Muscle layer of duodenum (tissue), 2 donors: Measurements from ENCODE around the gene ZNF521.

Source experiments
- H3K27ac ChIP-seq: one replicate; pipeline ENCODE4 v1.7.0; 2013; ENCODE audit warnings: mild to moderate bottlenecking, low read length
- H3K27me3 ChIP-seq: one replicate; pipeline ENCODE4 v1.7.0; 2013; ENCODE audit warnings: low read depth, mild to moderate bottlenecking, control low read depth, low read length
- H3K36me3 ChIP-seq, 2 donors: one replicate each; pipeline ENCODE4 v1.7.0; 2013; ENCODE audit warnings: low read length in 2 of 2, control low read depth in 1 of 2, mild to moderate bottlenecking in 1 of 2; ENCODE audit not compliant: insufficient read depth in 2 of 2, control insufficient read depth in 1 of 2
- H3K4me1 ChIP-seq, 2 donors: one replicate each; pipeline ENCODE4 v1.7.0; 2013; ENCODE audit warnings: low read length in 2 of 2, mild to moderate bottlenecking in 2 of 2, control low read depth in 1 of 2, moderate library complexity in 1 of 2; ENCODE audit not compliant: insufficient read depth in 2 of 2, control insufficient read depth in 1 of 2
- H3K4me3 ChIP-seq, 2 donors: one replicate each; pipeline ENCODE4 v1.7.0; 2013; ENCODE audit warnings: low read length in 2 of 2, low read depth in 1 of 2, mild to moderate bottlenecking in 1 of 2
- H3K9me3 ChIP-seq, 2 donors: one replicate each; pipeline ENCODE4 v1.7.0; 2013; ENCODE audit warnings: low read length in 2 of 2, control low read depth in 1 of 2, mild to moderate bottlenecking in 1 of 2; ENCODE audit not compliant: control insufficient read depth in 1 of 2
- donor health status: healthy.

Gene ZNF521

GRCh38 chr18:25244924-25245698 is 106.9 kb downstream of the ZNF521 start:
- Histone ChIP-seq H3K4me3 (no peak overlapping the region), H3K36me3 (no peaks in the 10 kb centered on the region)

GRCh38 chr18:25244170-25244569 is 107.8 kb downstream of the ZNF521 start:
- H3K27ac ChIP-seq = no peak overlapping the region
- no peaks in the 10 kb centered on the region for H3K27me3 ChIP-seq
- H3K4me1 ChIP-seq = no peaks in the 10 kb centered on the region
- H3K4me3 ChIP-seq = no peak overlapping the region
- H3K9me3 ChIP-seq = no peaks in the 10 kb centered on the region
- no peaks in the 10 kb centered on the region for H3K36me3 ChIP-seq

More at GRCh38 chr18:25244924-25245698, 106.9 kb downstream of the ZNF521 start:
- Histone ChIP-seq H3K27me3 (no peaks in the 10 kb centered on the region), H3K27ac (no peak overlapping the region), H3K9me3 (no peaks in the 10 kb centered on the region), H3K4me1 (peaks cover 0 to 3% of the 10 kb centered on the region in 2 donors)

DNA sequence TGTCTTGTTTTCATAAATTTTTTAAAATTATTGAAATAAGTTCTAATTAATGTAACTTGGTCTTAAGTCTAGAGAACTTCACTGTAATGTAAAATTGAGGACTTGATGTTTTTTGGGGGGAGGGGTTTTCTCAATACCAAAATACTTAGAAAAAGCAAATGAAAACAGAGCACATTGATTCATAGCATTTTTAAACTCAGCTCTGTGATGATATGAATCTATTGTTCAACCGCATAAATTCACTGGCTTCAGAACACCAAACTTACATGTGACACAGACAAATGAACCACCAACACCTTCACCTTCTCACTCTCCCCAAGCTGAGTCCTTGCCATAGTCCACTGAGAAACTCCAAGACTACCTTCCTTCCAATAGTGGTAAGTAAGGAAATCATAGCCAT is 108.2 kb downstream of the ZNF521 start:
- no peak overlapping the region for H3K27ac ChIP-seq
- H3K4me1 ChIP-seq = no peaks in the 10 kb centered on the region
- H3K27me3 ChIP-seq = no peaks in the 10 kb centered on the region
- no peaks in the 10 kb centered on the region for H3K36me3 ChIP-seq
- no peaks in the 10 kb centered on the region for H3K9me3 ChIP-seq
- no peak overlapping the region for H3K4me3 ChIP-seq

DNA sequence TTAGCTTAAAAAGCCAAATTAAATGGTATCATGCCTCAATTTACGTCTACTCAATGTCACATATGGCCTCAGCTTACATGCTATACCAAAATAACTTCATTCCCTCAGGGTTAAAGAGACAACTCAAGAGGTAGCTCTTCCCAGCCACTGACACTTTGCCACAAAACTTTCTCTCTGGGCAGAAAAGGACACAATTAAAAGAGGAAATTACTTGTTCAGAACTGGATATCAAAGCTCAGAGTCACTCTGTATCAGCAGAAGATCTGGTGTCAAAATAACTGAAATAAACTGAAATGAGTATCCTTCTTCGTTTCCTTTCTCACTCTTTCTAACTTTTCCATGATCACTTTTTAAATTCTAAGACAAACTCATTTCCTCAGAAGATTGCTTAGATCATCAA is 108.7 kb downstream of the ZNF521 start:
- no peaks in the 10 kb centered on the region for H3K27me3 ChIP-seq
- H3K4me3 ChIP-seq = no peak overlapping the region
- H3K4me1 ChIP-seq = no peaks in the 10 kb centered on the region
- no peak overlapping the region for H3K27ac ChIP-seq
- no peaks in the 10 kb centered on the region for H3K36me3 ChIP-seq
- no peaks in the 10 kb centered on the region for H3K9me3 ChIP-seq

GRCh38 chr18:25240420-25240770 is 111.6 kb downstream of the ZNF521 start:
- Histone ChIP-seq H3K36me3 (no peaks in the 10 kb centered on the region), H3K27ac (no peak overlapping the region), H3K9me3 (no peaks in the 10 kb centered on the region), H3K27me3 (no peaks in the 10 kb centered on the region), H3K4me1 (no peaks in the 10 kb centered on the region), H3K4me3 (no peak overlapping the region)

DNA sequence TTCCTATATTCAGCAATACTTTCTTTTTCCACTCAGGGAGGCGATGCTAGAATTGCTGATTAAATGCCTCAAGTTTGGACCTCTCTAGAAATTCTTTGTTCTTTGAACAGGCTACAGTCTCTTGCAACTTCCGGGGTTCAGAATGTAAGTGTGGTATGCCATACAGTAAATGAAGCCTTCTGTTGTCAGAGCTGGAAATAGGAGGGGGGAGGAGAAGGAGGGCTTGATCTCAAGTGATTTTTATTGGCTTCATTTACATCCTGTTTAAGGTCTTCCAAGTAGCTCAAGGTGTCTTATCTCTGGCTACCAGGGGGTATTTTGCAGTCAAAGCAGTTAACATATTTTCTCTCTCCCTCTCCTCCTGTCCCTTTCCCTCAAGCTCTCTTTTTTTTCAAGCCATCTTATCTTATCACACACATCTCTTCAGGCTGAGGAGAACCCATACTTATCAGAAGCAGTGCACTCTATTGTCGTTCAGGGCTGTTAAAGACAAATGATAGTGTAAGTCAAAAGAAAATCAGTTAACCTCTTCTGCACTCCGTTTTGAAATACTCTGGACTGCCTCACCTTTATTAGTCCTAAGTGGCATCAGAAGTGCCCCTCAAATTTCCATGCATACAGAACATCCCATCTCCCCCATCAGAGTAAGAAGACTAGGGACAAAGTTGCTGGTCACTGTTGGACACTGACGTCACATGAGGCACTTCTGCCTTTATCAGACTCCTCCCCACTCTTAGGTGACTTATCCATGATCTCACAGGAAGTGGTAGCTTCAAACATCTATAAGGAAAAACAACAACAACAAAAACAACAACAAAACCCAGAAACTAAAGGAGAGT is 112.2 kb downstream of the ZNF521 start:
- Histone ChIP-seq H3K27me3 (no peaks in the 10 kb centered on the region), H3K4me1 (no peaks in the 10 kb centered on the region), H3K27ac (no peak overlapping the region), H3K36me3 (no peaks in the 10 kb centered on the region), H3K4me3 (no peak overlapping the region), H3K9me3 (no peaks in the 10 kb centered on the region)

- Histone ChIP-seq H3K27me3 (no peaks in the 10 kb centered on the region), H3K9me3 (no peaks in the 10 kb centered on the region), H3K4me3 (no peak overlapping the region), H3K36me3 (no peaks in the 10 kb centered on the region), H3K4me1 (no peaks in the 10 kb centered on the region), H3K27ac (no peak overlapping the region)
These were observed 112.8 kb downstream of the ZNF521 start for GRCh38 chr18:25239151-25239550.

DNA sequence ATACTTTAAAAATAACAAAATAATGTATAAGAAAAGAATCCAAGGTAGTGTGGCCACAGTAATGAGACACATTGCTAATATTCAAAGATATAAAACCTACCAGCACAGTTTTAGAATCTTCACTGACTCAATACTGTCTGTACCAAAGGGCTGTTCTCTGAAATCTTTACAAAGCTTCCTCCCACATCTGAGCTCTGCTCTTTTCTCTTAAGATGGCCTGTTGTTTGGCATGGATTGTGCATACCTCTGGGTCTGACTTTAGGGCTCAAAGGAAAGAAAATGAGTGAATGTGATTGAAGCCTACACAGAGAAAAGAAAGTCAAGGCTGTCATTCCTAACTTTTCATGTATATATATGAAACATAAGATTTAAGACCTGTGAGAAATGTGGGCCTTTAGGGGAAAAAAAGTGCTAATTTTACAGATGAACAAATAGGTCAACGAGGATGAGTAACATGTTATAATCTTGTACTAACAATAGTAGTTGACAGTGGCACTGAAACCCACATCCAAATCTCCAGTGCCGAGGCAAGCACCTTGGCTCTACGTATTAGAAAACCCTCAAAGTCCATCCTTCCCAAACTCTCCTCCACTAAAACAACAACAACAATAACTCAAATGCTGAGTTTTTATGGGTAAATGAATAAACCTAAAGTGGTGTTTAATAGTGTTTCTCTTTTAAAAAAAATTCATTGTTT is 114.2 kb downstream of the ZNF521 start:
- Histone ChIP-seq H3K27ac (no peak overlapping the region), H3K4me1 (no peaks in the 10 kb centered on the region), H3K27me3 (no peaks in the 10 kb centered on the region), H3K36me3 (no peaks in the 10 kb centered on the region), H3K4me3 (no peak overlapping the region), H3K9me3 (no peaks in the 10 kb centered on the region)

DNA sequence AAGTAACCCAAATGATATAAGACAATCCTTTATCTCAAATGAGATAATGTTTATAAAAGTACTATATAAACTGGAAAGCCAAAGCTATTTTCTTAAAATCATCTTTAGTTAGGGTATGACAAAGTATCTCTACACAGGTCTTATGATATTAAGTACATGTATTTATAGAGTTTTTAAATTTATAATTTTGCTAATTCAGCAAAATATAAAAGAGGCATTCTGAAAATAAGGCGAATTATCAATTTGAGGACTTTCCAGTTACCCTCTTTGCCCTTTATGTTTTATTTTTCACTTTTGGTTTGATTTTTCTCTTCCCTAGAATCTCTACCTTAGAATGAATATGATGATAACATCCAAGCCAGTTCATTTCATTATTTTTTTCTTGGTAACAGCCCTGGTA is 115.2 kb downstream of the ZNF521 start:
- H3K36me3 ChIP-seq = no peaks in the 10 kb centered on the region
- no peaks in the 10 kb centered on the region for H3K4me1 ChIP-seq
- H3K4me3 ChIP-seq = no peak overlapping the region
- H3K9me3 ChIP-seq = no peaks in the 10 kb centered on the region
- no peaks in the 10 kb centered on the region for H3K27me3 ChIP-seq
- no peak overlapping the region for H3K27ac ChIP-seq

DNA sequence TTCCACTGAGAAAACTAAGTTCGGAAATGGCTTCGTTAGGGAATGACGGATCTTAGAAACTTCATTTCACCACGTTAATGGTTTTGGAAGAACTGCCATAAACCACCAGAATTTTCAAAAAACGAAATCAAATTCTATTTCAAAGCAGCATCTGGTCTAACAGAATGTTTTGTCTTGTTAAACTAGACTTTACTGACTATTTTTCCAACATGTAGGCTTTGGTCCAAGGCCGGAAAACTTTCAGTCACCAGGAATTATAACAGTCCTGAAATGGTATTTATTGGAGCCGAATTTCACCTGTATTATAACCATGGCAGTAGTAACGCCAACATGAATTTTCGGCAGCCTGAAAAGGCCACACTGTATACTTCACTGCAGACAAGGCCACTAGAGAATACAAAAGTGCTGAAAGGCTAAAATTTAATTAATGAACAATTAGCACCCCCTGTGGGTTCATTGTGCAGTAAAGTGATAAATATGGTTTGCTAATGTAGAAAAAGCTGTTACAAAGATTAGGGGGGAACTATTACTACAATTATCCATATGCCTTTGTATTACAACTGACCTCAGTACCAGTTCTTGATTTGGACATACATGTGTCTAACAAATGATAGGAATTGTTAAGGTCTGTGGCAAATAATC is 116.4 kb downstream of the ZNF521 start:
- no peaks in the 10 kb centered on the region for H3K27me3 ChIP-seq
- no peaks in the 10 kb centered on the region for H3K9me3 ChIP-seq
- no peak overlapping the region for H3K4me3 ChIP-seq
- no peaks in the 10 kb centered on the region for H3K36me3 ChIP-seq
- H3K27ac ChIP-seq = no peak overlapping the region
- H3K4me1 ChIP-seq = peaks cover 0 to 10% of the 10 kb centered on the region in 2 donors
